ENCODE results near the gene GABRG3.

Gene GABRG3

GRCh38 chr15:27066446-27066845, 95.5 kb downstream of the GABRG3 start:
- no peak for DNase-seq

- no peak for DNase-seq
Observed at GRCh38 chr15:27067175-27067574, 96.2 kb downstream of the GABRG3 start.

DNA sequence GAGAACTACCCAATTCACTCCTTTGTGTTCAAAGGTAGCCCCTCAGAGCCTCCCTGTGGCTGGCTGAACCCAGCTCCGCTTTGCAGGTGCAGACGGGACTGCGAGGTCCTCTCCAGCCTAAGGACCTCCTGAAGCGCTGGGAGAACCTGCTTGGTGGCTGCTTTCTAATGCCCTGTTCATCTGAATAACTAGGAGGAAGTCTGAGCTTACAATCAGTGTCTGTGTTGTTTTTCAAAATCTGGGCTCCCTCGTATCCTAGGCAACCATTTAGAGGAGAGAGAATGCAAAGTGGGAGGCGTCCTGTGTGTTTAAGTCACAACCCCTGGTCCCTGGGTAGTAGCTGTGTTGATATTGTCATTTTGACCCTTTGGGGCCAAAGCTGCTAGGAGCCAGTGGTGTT, 99.9 kb downstream of the GABRG3 start:
- no peak for DNase-seq

- DNase-seq: no peak
Observed at GRCh38 chr15:27074179-27074578, 103.2 kb downstream of the GABRG3 start.

- DNase-seq: no peak
Observed at GRCh38 chr15:27077790-27078189, 106.8 kb downstream of the GABRG3 start.

DNA sequence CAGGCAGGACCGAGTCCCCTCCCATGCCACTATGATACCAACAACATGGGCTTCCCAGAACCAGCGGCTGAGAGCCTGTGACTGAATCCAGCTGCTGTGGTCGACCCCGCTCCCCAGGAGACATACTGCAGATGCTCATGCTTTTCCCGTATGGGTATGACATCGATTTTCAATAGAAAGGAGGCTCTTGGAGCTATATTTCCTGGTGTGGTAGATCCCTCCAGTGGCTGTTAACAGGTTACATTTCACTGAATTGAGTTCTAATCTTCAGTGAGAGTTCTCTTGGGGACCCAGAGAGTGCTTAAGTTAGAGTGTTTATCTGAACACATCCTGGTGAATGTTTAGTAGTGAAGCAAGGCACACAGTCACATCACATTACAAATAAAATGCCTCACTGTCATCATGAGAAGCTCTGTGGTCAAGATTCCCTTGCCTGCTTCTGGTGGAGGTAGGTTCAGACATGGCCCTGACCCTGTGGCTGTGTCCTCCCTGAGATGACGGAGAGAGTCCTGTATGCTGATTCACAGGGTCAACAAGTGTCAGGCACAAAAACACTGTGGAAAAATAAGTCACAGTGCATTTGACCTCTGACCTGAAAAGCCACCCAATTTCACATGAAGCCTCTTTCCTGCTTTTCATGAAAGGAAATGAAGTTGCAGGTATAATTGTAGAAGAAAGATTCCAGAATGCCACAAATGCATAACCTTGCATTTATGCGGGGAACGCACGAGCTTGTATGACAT, 110.9 kb downstream of the GABRG3 start:
- no peak for DNase-seq

- DNase-seq: no peak
Observed at GRCh38 chr15:27082526-27082925, 111.5 kb downstream of the GABRG3 start.

DNA sequence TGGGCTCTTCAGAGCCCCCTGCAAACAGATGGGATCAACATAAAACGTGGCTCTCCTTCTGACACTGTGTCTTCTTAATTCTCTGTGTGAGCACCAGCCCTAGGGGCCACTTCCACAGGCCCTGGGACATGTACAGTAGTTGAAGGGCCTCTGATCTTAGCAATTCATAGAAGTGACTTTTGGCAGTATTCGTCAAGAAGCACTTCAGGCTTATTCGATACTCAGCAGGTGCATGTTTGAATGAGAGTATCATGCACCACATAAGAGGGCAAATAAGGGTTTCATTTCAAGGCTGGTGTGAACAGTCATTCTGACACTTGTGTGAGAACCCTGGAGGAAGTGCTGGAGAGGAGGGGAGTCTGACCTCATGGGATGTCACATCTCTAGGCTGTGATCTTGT, 113.9 kb downstream of the GABRG3 start:
- DNase-seq: no peak

DNA sequence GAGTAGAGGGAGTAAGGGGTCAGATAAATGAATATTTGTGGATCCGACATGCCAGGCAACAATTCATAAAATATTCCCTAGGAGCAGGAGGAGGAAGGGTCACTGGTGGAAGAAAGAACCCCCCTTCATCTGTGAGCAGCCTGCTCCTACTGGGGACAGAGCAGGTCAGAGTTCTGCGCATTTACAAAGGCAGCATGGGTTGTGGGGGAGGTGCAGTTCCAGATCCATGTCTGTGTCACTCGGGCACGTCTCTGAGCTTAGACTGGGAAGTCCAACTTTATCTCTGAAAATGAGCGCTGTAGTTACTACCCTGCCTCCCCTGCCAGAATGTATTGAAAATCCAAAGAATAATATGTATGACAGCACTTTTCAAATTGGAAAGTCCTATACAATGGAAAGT, 115.2 kb downstream of the GABRG3 start:
- DNase-seq: no peak

DNA sequence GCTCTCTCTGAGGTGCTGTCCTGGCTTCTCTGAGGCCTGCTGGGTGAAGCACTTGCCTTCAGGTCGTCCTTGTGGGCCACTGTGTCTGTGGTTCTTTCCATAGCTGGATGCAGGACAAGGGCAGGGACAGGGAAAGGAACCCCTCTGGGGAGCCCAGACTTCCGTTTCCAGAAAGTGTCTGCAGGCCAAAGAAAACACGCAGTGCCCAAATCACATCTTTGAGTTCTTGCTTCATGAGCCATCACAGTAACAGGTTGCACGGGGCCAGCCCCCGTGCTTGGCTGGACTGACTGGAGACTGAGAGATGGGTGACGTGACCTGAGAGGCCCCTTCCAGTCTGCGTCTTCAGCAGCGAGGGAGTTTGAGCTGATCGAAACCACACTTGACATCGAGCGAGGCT, 115.8 kb downstream of the GABRG3 start:
- no peak for DNase-seq

GRCh38 chr15:27087651-27088583, 116.9 kb downstream of the GABRG3 start:
- DNase-seq: no peak

DNA sequence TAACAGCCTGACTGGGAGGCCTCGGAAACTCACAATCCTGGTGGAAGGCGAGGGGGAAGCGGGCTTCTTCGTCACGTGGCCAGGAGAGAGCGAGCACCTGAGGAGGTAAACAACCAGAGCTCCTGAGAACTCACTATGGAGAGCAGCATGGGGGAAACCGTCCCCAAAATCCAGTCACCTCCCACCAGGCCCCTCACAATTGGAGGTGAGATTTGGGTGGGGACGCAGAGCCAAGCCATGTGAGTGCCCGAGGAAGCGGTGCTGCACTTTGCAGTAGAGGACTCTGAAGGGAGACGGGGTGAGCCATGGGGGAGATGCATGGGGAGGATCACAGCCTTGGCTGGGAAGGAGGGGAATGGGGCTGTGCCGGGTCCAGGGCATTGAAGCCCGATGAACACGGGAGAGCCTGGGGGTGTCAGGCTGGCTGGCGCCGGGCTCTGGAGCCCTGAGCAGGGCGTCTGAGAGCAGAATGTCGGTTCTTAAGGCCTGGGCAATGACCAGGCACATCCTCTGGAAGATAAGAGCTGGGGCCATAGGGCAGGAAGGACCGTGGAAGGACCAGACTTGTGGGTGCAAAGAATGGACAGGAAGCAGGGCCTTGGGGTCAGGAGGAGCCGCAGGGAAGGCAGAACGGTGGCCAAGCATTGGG, 117.7 kb downstream of the GABRG3 start:
- DNase-seq: no peak

DNA sequence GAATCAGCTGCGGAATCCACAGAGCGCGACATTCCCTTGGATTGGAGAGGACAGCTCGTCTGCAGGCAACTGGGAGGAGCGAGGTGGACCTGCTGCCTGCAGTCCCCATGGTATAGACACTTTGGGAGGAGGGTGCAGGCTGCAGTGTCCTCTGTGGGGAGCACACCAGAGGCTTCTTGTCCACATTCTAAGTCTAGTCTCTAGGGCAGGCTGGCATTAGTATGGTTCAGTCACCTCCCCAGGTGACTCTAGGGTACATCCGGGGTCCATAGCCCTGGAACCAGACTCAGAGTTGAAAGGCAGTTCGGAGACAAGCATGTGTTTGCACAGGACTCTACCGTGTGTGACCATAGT, 118.2 kb downstream of the GABRG3 start:
- no peak for DNase-seq

DNA sequence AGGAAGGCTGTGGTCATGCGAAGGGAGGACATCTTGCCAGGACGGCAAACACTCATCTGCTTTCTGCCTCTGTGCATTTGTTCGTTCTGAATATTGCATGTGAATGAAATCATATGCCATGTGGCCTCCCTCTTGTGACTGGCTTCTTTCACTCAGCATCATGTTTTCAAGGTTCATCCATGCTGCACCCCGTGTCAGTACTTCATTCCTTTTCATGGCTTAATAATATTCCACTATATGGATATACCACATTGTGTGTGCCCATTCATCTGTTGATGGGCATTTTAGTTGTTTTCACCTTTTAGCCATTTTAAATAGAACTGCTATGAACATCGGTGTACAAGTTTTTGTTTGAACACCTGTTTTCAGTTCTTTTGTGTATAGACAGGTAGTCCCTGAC, 118.7 kb downstream of the GABRG3 start:
- no peak for DNase-seq

- no peak for DNase-seq
Observed at GRCh38 chr15:27091270-27091940, 120.4 kb downstream of the GABRG3 start.

DNA sequence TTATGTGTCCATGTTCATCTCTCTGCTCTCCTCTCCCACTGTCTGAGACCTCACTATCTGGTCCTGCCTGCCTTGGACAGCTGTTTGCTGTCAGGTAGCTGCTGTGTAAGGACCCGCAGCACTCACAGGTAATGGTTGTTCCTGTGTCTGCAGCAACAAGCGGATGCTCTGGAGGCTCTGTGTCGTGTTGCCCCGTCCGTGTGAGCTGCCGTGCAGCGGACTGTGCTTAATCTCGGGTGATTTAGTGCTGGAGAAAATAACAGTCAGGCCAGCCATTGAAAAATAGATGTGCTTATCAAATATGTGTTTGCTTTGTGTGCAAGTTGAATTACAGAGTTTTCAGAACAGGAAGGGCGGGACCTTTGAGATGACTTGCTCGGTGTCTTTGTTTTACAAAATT, 121.4 kb downstream of the GABRG3 start:
- no peak for DNase-seq

GRCh38 chr15:27094235-27094634, 123.3 kb downstream of the GABRG3 start:
- DNase-seq: no peak

- no peak for DNase-seq
Observed at GRCh38 chr15:27095886-27096624, 125.1 kb downstream of the GABRG3 start.

DNA sequence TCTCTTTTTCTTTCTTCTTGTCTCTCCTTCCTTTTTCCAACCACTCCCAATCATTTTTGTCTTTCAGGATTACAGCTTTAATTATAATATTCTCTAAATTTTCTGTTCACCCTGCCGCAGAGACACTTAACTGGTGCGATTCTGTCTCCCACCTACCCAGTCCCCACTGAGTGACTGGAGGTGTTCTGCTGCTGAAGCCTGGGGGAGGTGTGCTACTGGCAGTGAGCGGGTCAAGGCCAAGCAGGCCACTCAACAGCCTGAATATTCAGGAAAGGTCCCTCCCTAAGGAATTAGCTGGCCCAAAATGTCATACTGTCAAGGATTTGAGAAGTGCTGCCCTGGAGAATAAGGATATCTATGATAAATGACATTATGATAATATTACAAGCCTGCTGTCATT, 126.5 kb downstream of the GABRG3 start:
- no peak for DNase-seq

- no peak for DNase-seq
Observed at GRCh38 chr15:27101982-27102381, 131.0 kb downstream of the GABRG3 start.

DNA sequence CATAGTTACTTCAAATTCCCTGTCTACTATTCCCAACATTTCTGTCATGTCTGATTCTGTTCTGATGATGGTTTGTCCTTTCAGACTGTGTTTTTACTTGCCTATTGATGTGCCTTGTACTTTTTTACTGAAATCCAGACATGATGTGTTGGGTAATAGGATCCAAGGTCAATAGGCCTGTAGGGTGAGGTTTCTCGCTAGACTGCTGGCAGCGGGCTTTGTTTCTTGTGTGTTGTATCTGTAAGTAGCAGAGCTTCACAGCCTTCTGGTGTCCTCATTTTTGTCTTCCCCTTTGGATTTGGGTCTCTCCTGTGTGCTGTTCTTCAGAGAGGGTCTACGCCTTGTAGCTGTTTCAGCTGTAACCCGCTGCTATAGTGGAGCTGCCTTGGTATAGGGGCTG, 140.3 kb downstream of the GABRG3 start:
- no peak for DNase-seq

DNA sequence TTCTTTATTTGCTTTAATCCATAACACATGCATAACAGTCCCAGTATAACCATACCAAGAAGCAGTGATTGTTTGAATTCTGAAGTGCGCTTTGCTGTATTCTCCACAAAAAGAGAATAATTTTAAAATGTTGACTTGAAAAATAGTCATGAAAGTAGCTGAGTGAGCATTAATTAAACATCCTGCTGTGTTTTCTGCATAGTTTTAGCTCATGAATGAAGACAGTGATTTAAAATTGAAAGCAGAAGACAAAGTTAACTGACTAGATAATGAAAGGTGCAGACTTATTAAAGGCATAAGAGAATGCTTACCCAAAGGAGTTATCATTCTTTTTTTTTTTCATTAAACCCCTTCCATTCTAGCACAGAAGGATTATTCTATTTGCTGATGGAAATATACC, 143.5 kb downstream of the GABRG3 start:
- DNase-seq: no peak

Data from MV-4-11 (cell line).